ENCODE data around the gene TTLL10. TPM values are rescaled to one million over a fixed set of nuclear protein-coding genes. Genes with fewer than 3 reads are reported as not detected.

Gene TTLL10
- total RNA-seq, 2 experiments from 2014 or later: not detected

DNA sequence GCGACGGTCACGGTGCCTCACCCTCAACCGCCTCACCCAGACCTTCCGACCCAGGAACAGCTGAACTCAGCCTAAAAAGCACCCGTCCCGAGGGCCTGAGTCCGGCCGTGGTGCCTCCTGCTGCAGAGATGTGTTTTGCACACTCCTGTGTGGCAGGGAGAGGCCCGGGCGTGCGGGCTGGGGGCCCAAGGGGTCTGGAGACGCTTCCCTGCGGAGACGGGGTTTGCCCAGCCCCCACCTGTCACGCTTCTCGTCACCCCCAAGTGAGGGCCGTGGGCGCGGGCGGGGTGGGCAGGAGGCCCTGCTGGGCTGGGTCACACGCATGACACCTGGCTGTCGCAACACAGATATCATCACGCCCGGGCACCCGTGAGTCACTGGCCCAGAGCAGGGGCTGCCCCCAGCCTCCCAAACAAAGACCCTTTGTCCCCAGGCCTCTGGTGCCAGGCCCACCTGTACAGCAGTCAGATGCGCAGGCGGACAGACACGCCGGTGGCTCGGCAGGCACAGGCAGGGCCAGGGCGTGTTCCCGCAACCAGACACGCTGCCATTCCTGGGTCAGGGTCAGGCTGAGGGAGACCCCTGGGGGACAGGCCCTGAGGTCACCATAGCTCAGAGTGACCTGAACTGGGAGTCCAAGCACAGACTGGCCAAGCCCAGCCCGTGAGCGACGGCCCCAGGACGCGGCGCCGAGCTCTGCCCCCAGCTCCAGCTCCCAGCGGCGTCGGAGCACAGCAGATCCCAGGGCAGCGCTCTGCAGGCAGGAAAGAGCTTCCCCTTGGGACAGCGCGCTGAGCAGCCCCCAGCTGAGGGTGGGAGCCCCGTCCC lies 64.4 kb downstream of the TTLL10 start:
- no peaks in the 10 kb centered on the region for H3K9me3 Mint-ChIP-seq
- peaks cover 14% of the 10 kb centered on the region for H3K36me3 Mint-ChIP-seq
- peaks cover 14% of the 10 kb centered on the region for H3K4me1 Mint-ChIP-seq
- H3K27ac Mint-ChIP-seq: no peak overlapping the region
- no peak overlapping the region for H3K4me3 Mint-ChIP-seq
- DNase-seq: no peak
- H3K27me3 Mint-ChIP-seq: no peaks in the 10 kb centered on the region

DNA sequence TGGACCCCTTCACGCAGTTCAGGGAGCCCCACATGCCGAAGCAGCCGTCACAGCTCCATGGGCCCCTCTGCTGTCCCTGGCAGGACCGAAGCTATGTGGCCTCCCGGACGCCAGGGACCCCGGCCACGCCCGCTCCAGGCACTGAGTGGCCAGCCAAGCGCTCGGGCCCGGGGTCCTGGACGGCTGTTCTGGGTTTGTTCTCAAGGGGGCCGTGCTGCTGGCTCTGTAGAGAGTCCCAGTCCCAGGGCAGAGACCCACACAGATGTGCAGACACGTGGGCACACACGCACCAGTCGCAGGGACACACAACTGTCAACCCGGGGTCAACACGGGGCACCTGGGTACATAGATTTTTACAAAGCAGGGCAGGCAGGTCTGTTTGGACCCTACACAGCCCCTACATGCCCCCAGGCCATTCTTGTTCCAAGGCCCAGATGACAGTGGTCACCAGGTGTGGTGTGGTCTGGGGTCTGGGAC lies 65.1 kb downstream of the TTLL10 start:
- no peaks in the 10 kb centered on the region for H3K27me3 Mint-ChIP-seq
- peaks cover 10% of the 10 kb centered on the region for H3K36me3 Mint-ChIP-seq
- H3K9me3 Mint-ChIP-seq: no peaks in the 10 kb centered on the region
- peaks cover 10% of the 10 kb centered on the region for H3K4me1 Mint-ChIP-seq
- H3K4me3 Mint-ChIP-seq: no peak overlapping the region
- no peak overlapping the region for H3K27ac Mint-ChIP-seq
- no peak for DNase-seq

DNA sequence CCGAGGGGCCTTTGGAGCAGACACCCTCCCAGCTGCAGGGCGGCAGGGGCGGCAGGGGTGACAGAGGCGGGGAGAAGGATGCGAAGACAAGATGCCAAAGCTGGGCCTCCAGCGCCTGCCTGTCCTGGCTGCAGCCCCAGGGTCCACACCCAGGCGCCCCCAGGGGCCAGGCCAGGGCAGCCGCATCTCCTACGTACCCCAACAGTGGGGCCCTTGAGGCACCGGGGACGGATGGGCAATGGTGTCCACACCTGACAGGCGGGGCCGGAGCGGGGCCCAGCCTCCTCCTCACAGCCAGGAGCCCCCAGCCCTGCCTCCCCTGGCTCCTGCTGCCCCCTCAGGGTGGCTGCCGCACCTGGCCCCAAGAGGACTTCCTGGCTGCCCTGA lies 65.5 kb downstream of the TTLL10 start:
- Mint-ChIP-seq H3K36me3 (peaks cover 6% of the 10 kb centered on the region), H3K27me3 (no peaks in the 10 kb centered on the region), H3K4me3 (no peak overlapping the region), H3K9me3 (no peaks in the 10 kb centered on the region), H3K4me1 (peaks cover 5% of the 10 kb centered on the region), H3K27ac (no peak overlapping the region)
- DNase-seq: no peak

DNA sequence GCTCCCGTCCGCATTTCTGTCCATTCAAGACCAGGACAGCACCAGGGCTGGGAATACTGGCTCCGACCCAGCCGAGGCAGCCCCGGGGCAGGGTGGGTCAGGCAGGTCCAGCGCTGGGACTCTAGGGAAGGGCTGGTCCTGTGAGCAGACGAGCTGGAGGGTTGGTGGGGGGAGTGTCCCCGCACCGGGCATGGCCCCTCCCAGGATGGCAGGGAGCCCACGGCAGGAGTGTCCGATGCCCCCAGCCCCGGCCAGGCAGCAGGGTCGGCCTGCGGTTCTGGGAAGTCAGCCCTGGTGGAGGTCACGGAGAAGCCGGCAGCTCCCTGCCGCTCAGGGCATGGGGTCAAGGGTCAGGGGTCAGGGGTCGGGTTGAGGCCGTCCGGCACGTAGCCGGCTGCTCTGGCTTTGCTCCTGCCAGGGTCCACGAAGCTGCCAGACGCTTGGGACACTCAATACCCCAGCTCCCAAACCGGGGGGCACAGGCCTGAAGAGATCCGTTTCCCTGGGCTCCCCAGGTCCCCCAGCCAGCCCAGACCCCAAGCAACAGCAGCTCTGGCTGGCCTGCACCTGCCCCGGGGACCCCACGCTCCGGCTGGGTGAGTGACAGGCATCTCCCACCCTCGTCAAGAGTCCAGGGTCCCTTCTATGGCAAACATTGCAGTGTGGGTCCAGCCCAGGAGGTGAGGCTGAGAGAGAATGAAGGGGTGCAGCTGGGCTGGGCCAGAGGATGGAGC lies 66.1 kb downstream of the TTLL10 start:
- H3K27me3 Mint-ChIP-seq: no peaks in the 10 kb centered on the region
- H3K36me3 Mint-ChIP-seq: no peaks in the 10 kb centered on the region
- no peak overlapping the region for H3K4me3 Mint-ChIP-seq
- H3K9me3 Mint-ChIP-seq: no peaks in the 10 kb centered on the region
- DNase-seq: no peak
- H3K4me1 Mint-ChIP-seq: no peaks in the 10 kb centered on the region
- H3K27ac Mint-ChIP-seq: no peak overlapping the region

DNA sequence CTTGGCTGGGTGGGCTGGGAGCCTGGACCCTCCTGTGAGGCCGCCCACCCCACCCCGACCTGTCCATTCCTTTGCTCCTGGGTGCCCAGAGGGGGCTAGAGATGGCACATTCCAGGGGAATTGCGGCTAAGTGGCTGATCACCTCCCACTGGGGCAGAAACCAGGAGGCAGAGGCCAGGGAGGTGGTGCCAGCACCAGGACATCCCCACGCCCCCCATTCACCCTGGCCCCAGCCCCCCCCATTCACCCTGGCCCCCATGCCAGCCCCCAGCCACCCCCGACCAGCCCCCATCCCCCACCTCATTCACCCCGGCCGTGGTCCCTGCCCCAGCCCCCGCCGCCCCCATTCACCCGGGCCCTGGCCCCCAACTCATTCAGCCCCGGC lies 66.7 kb downstream of the TTLL10 start:
- H3K27me3 Mint-ChIP-seq: no peaks in the 10 kb centered on the region
- no peak overlapping the region for H3K4me3 Mint-ChIP-seq
- H3K9me3 Mint-ChIP-seq: no peaks in the 10 kb centered on the region
- H3K36me3 Mint-ChIP-seq: no peaks in the 10 kb centered on the region
- DNase-seq: no peak
- no peak overlapping the region for H3K27ac Mint-ChIP-seq
- no peaks in the 10 kb centered on the region for H3K4me1 Mint-ChIP-seq

DNA sequence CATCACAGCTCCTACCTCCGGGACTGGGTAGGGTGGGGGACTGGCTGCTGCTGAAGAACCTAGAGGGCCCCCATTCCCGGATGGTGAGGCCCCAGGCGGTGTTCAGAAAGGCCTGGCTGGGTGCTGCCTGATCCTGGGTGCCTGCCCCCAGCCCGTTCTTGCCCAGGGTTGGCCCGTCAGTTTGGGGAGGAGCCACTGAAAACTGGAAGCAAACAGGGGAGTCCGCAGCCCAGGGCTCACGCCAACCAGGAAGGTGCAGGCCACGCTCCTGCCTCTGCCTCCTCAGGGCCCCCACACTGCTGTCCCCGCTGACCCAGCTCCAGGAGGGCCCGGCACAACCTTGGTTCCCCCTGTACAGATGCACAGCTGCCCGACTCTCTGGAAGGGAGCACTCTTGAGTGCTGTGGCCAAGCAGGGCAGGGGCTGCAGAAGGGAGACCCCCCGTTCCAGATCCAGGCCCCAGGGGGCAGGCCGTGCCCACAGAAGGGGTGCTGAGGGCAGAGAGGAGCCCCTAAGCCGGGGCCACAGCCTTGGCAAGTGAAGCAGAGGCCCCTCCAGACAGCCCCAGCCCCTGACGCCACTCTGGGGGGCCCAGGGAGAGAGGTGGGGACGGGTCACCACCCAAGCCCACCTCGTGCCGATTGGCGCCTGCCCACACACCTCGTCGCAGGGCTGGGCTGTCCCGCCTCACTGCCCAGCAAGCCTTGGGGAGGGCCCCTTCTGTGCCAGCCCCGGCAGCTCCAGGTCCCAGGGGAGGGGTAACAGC lies 67.3 kb downstream of the TTLL10 start:
- Mint-ChIP-seq H3K27ac (no peak overlapping the region), H3K9me3 (no peaks in the 10 kb centered on the region), H3K4me3 (no peak overlapping the region), H3K4me1 (no peaks in the 10 kb centered on the region), H3K27me3 (no peaks in the 10 kb centered on the region), H3K36me3 (no peaks in the 10 kb centered on the region)
- no peak for DNase-seq

DNA sequence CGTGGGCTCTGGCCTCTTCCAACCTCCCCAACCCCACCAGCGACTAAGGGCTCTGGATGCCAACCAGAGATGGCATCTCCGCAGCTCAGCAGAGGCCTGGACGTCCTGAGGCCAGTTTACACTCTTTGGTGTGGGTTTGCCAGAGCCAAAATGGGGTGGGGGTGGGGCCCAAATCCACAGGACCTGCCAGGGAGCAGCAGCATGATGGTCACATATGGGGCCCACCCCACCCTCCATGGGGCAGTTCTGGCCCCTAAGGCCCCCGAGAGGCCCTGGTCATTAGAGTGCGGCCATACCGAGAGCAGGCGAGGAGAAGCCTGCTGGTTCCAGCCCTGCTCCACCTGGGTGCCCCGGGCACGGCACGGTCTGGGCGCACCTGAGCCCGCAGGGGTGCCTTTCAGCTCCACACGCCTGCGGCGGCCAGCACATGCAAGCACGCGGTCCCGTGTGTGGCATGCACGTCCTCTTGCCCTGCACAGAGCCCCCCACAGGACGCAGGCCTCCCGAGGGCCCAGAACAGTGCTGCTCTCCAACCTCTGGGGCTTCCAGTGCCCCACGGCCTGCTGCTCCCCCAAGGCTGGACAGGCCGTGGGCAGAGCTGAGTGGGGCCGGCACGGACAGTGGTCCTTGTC lies 68.0 kb downstream of the TTLL10 start:
- DNase-seq: no peak
- no peak overlapping the region for H3K27ac Mint-ChIP-seq
- no peak overlapping the region for H3K4me3 Mint-ChIP-seq
- H3K27me3 Mint-ChIP-seq: no peaks in the 10 kb centered on the region
- no peaks in the 10 kb centered on the region for H3K36me3 Mint-ChIP-seq
- H3K9me3 Mint-ChIP-seq: no peaks in the 10 kb centered on the region
- H3K4me1 Mint-ChIP-seq: no peaks in the 10 kb centered on the region

DNA sequence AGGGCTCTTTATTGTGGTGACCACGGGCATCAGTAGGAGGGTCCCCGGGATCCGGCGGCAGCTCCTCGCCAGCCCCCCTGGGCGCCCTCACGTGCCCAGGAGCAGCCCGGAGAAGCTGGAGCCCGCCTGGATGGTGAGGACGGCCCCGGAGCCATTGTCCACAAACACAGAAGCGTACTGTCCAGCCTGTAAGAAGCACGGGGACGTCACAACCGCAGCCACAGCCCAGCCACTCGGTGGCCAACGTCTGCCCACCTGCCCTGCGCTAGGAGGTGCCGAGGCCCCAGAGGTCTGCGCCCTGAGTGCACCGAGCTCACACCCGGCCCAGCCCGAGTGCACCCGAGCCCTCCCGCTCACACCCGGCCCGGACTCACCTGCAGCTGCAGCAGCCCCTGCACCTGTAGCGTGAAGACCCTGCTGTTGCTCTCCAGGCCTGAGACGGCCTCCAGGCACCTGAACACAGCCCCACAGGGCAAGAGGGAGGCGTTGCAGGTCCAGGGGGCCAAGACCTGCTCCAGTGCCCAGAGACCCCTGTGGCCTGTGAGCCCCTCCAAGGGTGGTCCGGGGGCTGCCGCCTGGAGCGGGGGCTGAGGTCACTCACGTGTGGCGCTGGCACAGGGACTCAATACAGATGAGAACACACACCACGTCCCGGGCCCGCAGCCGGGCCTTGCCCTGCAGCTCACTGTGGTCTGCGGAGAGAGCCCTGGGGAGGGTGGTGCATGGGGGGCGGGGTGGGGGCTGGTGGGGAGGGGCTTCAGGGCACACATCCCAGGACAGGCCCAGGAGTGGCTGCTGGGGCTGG lies 69.0 kb downstream of the TTLL10 start:
- H3K27me3 Mint-ChIP-seq: no peaks in the 10 kb centered on the region
- no peaks in the 10 kb centered on the region for H3K4me1 Mint-ChIP-seq
- H3K4me3 Mint-ChIP-seq: no peak overlapping the region
- H3K36me3 Mint-ChIP-seq: no peaks in the 10 kb centered on the region
- H3K9me3 Mint-ChIP-seq: no peaks in the 10 kb centered on the region
- no peak overlapping the region for H3K27ac Mint-ChIP-seq
- DNase-seq: no peak

DNA sequence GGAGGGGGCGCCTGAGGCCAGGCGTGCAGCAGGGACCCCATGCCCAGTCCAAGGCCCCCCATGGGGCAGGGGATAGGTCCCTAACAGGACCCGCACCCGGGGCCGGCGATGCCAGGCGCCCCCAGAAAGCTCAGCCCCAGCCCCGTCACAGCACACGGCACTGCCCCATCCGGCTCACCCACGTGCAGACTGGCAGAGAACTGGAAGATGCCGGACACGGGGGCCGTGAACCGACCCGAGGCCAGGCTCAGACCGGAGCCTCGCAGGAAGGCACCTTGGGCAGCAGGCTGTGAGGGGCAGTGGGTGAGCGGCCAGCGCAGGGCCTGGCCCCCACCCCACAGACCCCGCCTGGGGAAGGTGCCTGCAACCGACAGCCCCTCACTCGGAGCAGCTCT lies 69.6 kb downstream of the TTLL10 start:
- Mint-ChIP-seq H3K36me3 (no peaks in the 10 kb centered on the region), H3K9me3 (no peaks in the 10 kb centered on the region), H3K4me3 (no peak overlapping the region), H3K4me1 (no peaks in the 10 kb centered on the region), H3K27me3 (no peaks in the 10 kb centered on the region), H3K27ac (no peak overlapping the region)
- no peak for DNase-seq

DNA sequence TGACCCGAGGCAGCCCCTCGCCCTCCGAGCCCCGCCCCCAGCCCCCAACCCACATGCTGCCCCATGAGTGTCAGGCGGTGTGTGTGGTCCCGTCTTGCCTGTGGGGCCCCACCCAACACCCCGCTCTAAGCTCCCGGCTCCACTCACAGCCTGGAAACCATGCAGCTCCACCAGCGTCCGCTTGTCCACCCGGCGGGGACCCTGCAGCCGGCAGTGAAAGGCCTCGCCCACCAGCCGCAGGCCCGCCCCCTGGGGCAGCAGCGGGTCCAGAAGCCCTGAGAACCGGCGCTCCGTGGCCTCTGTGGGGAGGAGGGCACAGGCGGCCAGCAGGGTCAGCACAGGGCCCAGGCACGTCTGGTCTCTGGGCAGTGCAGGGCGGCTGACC lies 70.1 kb downstream of the TTLL10 start:
- Mint-ChIP-seq H3K4me3 (no peak overlapping the region), H3K9me3 (no peaks in the 10 kb centered on the region), H3K27me3 (no peaks in the 10 kb centered on the region), H3K27ac (no peak overlapping the region), H3K4me1 (no peaks in the 10 kb centered on the region), H3K36me3 (no peaks in the 10 kb centered on the region)
- no peak for DNase-seq

DNA sequence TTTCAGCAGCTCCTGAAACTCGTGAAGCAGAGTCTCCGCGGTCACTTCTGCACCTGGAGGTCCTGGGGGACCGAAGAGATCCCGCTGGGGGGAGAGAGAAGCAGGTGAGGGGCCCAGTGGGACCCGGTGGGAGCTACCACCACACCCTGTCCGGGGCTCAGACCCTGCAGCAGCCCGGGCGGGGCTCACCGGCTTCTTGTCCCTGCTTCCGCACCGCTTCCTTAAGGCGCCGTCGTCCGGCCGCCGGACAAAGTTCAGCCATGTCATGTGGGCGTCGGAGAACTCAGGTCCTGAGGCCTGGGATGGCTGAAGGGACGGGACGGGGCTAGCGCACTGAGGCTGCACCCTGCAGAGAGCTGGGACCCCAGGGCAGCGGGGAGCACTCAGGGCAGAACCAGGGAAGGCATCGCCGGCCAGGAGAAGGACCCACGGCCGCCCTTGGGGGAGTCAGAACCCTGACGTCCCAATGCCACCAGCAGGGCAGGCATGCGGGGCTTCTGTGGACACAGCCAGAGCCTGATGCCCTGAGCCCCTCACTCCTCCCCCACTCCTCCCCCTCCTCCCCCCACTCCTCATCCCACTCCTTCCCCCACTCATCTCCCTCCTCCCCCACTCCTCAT lies 70.6 kb downstream of the TTLL10 start:
- Mint-ChIP-seq H3K27ac (no peak overlapping the region), H3K27me3 (no peaks in the 10 kb centered on the region), H3K4me1 (no peaks in the 10 kb centered on the region), H3K36me3 (no peaks in the 10 kb centered on the region), H3K9me3 (no peaks in the 10 kb centered on the region), H3K4me3 (no peak overlapping the region)
- no peak for DNase-seq

DNA sequence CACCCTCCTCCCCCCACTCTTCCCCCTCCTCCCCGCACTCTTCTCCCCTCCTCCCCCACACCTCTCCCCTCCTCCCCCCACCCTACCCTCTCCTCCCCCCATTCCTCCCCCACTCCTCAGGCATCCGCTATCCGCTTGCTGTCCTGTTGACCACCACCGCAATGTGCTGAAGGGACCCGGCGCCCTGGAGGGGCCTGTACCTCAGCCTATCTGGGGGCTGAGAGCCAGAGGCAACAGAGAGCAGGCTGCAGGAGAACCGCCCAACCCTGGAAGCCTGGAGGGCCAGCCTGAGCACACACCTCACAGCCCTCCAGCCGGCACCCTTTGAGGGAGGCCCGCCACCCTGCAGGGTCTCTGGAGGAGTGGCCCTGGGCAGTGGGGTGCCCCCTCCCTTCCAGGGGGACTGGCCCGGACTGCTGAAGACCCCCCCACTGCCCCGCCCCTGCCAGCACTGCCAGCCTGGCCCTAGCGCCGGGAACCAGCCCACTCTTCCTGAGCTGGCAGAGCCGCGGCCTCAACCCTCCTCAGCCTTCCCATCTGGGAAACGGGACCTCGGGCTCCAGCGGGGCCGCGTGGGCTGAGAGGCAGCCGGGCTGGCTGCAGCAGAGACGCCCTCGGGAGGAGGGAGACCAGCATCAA lies 71.6 kb downstream of the TTLL10 start:
- peaks cover 3% of the 10 kb centered on the region for H3K36me3 Mint-ChIP-seq
- H3K9me3 Mint-ChIP-seq: no peaks in the 10 kb centered on the region
- no peak overlapping the region for H3K27ac Mint-ChIP-seq
- no peak for DNase-seq
- H3K4me1 Mint-ChIP-seq: peaks cover 7% of the 10 kb centered on the region
- no peaks in the 10 kb centered on the region for H3K27me3 Mint-ChIP-seq
- no peak overlapping the region for H3K4me3 Mint-ChIP-seq

DNA sequence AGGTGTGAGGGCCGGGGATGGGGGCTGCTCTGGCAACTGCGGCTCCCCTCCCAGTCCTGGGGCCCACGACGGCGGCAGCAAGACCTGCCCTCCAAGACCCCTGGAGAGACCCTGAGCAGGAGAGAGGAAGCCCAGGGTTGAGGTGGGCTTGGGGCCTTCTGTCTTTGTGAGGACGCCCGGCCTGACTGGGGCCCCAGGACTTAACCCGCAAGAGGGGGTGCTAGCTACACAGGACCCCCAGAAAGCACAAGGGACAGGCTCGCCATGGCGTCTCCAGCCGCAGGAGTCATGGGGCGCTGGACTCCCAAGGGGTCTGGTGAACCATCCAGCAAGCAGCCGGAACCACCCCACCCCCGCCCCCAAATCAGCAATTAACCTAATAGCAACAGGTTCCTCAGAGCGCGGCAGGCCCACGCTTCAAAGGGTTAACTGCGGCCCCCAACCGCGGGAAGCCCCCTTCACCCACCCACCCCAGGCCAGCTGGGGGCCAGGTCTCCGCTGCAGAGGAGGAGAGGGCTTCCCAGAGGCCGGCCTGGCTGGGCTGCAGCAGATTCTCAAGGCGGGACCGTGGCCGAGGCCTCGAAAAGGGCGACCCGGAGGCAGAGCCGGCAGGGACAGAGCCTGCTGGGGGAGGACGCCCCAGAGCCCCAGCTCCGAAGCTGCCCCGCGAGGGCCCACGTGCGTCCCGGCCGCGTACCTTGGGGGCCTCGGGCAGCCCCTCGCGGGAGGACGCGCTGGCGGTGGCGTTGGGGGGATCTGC lies 72.3 kb downstream of the TTLL10 start:
- Mint-ChIP-seq H3K4me1 (peaks cover 11% of the 10 kb centered on the region), H3K27ac (no peak overlapping the region), H3K9me3 (no peaks in the 10 kb centered on the region), H3K4me3 (no peak overlapping the region), H3K36me3 (peaks cover 6% of the 10 kb centered on the region), H3K27me3 (no peaks in the 10 kb centered on the region)
- DNase-seq: no peak
